Activated CD8-positive, alpha-beta memory T cell treated with anti-CD3 and anti-CD28 coated beads for 24 hours (primary cell): Measurements from ENCODE around the gene LDHAL6B.
"Not testable (repeated sequence)": the region's sequence is repeated elsewhere in the genome, so short reads cannot be mapped to it uniquely, and the experiment has no call there.

Experiments used
- DNase-seq: peaks from one replicate; pipeline ENCODE4 v3.0.0-alpha.2; 2020

The LDHAL6B gene

DNA sequence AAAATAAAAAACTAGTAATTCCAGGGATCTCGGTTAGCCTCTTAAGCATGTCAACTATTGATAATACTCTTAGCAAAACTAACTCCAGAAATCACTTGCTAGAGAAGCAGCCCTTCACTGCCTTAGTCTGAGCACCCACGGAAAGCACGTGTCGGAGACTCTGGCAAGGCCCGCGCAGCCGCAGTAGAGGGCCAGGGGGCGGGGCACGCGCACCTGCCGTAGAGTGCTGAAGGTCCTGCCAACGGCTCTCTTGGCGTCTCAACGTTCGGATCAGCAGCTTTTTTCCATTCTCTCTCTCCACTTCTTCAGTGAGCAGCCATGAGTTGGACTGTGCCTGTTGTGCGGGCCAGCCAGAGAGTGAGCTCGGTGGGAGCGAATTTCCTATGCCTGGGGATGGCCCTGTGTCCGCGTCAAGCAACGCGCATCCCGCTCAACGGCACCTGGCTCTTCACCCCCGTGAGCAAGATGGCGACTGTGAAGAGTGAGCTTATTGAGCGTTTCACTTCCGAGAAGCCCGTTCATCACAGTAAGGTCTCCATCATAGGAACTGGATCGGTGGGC is at the start of gene LDHAL6B:
TSS of gene LDHAL6B (plus strand) at position 221 of the 561 bp plus-strand sequence. CDS start at position 319, 98 bp downstream.
- DNase-seq = no peak

GRCh38 chr15:59157396-59157795 is 49.2 kb upstream of the LDHAL6B start:
- no peak for DNase-seq

DNA sequence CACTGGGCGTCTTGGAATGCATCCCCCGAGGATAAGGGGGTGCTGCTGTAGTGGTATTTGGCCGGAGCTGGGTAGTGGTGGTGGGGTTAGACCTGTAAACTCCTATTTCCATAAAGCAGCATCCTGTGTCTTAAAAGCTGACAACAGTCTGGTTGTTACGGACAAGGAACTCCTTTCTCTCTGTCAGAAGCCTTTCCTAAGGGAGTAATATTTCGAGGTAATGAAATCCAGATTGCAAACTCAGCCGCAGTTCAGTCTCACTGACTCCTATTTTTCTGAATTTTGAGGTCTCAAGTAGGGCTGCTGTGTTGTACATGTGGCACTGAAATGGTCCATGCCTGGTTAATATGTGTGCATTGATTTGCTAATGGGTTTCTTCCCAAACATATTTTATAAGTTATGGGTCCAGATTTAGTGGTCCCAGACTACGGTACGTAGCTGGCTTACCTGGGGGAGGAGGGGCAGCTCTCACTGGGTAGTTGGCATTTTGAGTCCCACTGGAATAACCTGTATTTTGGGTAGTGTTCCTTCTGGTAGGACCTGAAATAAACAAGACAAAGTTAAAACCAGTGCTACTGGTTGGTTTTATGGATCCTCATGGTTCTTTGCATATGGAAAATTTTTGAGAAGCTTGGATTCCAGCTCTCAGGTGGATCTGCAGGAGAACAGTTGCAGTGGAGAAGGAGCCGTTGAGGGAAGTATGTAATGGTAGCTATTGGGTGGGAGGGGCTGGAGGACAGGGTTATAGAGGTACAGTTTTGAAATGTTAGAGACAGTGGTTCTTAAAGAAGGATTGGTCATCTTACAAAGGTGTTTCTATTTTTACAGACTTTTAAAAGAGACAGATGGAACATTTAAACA is 48.6 kb upstream of the LDHAL6B start:
- no peak for DNase-seq

- no peak for DNase-seq
Measured at GRCh38 chr15:59158701-59159034, 48.0 kb upstream of the LDHAL6B start.

DNA sequence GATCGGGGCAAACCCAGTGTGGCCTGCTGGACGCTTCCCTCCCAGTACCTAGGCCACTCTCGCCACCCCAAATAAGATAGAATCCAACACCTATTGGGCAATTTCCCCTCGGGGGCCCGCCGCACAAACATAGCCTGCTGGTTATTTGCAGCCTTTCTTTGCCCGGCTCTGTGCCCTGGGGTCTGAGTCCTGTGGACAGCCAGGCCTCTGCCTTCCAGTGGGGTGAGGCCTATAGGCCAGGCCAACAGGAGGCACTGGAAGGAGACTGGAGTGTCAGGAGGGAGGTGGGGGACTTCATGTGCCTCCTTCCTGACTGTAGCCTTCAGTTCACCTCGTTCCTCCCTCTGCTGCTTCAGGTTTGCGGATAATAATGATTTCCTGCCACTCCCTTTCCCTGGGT is 47.4 kb upstream of the LDHAL6B start:
- DNase-seq = no peak

- no peak for DNase-seq
Measured at GRCh38 chr15:59160880-59161593, 45.6 kb upstream of the LDHAL6B start.

GRCh38 chr15:59162080-59162479 is 44.6 kb upstream of the LDHAL6B start:
- DNase-seq = not testable (repeated sequence)

- DNase-seq = no peak
Measured at GRCh38 chr15:59165726-59166125, 40.9 kb upstream of the LDHAL6B start.

GRCh38 chr15:59166166-59166565 is 40.5 kb upstream of the LDHAL6B start:
- no peak for DNase-seq

- DNase-seq = no peak
Measured at GRCh38 chr15:59166601-59167265, 39.9 kb upstream of the LDHAL6B start.

GRCh38 chr15:59168536-59168935 is 38.1 kb upstream of the LDHAL6B start:
- DNase-seq = no peak

GRCh38 chr15:59169251-59169708 is 37.4 kb upstream of the LDHAL6B start:
- no peak for DNase-seq

- no peak for DNase-seq
Measured at GRCh38 chr15:59170295-59171066, 36.2 kb upstream of the LDHAL6B start.

DNA sequence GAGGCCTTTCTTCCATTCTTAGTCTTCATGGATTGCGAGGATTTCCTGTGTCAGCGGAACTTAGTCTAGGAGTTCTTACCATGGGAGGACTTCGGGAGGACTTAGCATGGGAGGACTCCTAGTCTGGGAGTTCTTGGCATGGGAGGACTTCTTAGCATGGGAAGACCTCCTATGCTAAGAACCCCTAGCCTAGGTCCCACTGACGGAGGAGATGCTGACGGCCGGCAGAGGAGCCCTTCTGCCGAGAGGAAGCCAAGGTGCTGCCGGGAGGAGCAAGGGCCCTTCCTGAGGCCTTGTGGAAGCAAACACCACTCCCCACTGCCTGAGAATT is 35.6 kb upstream of the LDHAL6B start:
- DNase-seq = peak; percentile 19

DNA sequence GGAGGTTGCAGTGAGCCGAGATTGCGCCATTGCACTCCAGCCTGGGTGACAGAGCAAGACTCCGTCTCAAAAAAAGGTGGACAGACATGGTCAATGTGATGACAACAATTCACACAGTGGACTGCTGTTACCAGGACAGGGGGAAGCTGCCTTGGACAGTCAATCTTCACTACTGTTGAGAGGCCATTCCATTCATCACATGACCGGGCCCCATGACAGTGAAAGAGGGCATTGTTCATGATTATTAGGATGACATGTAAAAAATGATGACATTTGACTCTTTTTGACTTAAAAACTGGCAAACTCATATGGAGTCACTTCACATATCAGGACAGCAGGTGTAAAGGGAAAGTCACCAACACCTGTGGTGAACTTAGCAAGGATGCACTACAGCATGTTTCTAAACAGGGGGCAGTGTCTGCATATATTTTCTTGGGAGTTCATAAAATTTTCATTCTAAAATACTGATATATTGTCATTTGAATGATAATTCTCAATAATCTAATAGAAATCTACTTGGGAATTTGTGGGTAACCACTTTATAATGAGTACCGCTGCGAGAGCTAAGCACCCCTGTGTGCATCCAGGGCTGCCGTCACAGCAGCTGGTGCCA is 34.2 kb upstream of the LDHAL6B start:
- peak; percentile 30 for DNase-seq

DNA sequence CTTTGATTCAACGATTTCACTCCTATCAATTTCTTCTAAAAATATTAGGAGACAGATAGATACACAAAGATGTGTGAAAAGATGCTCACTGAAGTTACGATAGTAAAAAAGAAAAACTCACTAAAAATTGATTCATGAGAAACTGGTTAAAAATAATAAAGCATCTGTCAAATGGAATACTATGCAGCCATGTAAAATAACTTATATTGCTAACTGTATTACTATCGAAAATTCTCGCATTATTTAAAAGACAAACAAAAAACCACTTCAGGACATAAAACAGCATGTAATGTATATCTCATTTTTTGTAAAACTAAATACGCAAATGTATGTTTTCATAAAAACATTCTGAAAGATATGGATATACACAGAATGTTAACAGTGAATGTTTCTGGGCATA is 33.4 kb upstream of the LDHAL6B start:
- no peak for DNase-seq

GRCh38 chr15:59174151-59174834 is 32.4 kb upstream of the LDHAL6B start:
- no peak for DNase-seq

- peak; percentile 65 for DNase-seq
Measured at GRCh38 chr15:59174835-59175831, 31.5 kb upstream of the LDHAL6B start.

DNA sequence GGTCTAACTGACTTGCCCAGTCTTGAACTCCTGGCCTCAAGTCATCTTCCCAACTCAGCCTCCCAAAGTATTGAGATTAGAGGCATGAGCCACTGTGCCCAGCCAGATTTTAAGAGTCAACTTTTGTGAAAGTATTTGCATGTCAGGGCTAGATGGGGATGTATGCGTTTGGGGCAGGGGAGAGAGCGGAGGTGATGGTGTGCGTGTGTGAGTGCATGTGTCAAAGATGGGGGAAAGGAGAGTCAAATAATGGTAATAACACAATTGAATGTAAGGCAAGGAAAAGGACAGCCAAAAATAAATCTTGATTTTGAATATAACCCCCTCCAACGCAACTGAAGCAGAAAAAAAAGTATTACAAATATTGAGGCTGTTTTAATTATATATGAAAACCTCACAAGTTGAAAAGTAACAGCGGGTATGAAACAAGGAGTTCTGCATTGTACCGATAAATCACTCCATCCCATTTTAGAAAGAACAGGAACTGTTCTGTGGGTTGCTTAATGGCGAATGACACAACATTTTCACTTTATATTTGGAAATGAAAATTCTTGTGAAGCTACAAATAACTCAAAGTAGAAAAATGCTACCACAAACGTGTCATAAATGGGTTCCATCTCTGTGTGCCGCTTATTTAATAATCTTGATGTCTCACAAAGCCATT is 29.9 kb upstream of the LDHAL6B start:
- DNase-seq = no peak

DNA sequence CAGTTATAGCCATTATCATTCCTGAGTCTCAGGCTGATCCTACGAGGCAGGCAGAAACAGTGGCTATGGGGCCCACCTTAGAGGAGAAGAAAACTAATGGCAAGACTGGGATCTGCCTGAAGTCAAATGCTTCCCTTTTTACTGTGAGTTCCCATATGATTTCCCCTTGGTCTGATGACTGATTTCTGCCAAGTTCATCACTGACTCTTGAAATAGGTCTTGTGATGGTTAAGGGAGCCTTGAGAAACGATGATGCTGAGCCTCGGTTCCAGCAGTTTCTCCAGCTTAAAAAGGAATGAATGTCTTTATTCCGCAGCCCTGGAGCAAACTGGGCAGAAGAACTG is 29.4 kb upstream of the LDHAL6B start:
- no peak for DNase-seq
